Right ventricle myocardium inferior (tissue), 1 donor: ENCODE measurements around the gene NDFIP1. TPM values are rescaled to one million over a fixed set of nuclear protein-coding genes. Genes with fewer than 3 reads are reported as not detected.
A peak's percentile ranks its signal among the peaks of the same experiment; 100 is the strongest.

Experiments used
- ATAC-seq: fragments of 200-7000 bp; cut with Tn5 transposase; one replicate; pipeline ENCODE4 v1.9.1; 2020; ENCODE audit warnings: mild to moderate bottlenecking, moderate library complexity
- DNase-seq: peaks from one replicate; pipeline ENCODE4 v3.0.0; 2021; ENCODE audit errors: missing footprints
- intact Hi-C: fragments of 100-400 bp; cut with DNase I; formaldehyde crosslinking; loops from one replicate; pipeline ENCODE4 v1.11.0; 2022
- long read RNA-seq: library from polyadenylated mRNA; unstranded; transcript quantifications from one replicate; pipeline ENCODE4 v2.0.0, GENCODE V29; 2021
- total RNA-seq: library from RNA; stranded (reverse); fragmentation: NEBNext Ultra II Directional; extraction: Animal tissue kit (Norgen Biotek cat#: 25700); gene quantifications from one replicate; pipeline ENCODE4 v1.2.1, GENCODE V29; 2021
- donor health status: DM: no; HTN: yes; CAD: no; lungs with severe emphysema.

Gene NDFIP1, protein sequence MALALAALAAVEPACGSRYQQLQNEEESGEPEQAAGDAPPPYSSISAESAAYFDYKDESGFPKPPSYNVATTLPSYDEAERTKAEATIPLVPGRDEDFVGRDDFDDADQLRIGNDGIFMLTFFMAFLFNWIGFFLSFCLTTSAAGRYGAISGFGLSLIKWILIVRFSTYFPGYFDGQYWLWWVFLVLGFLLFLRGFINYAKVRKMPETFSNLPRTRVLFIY
- total RNA-seq, result 51.9 TPM
- long read RNA-seq, full-length matches to known transcripts, result 66 of 66 reads
- long read RNA-seq, partial matches to known transcripts, result 0 of 66 reads
- long read RNA-seq, other reads (novel, unspliced or antisense), result 0 of 66 reads

- intact Hi-C loops, result loop anchor here (2.0 to 5.0 kb wide), 2 partner anchors 46 to 96 kb away; partner anchors contain the start of gene GNPDA1
- DNase-seq (peak; percentile 95), ATAC-seq (peak; percentile 98)
Observed at GRCh38 chr5:142108432-142109330, at the start of gene NDFIP1. Gene NDFIP1 (plus strand): TSS chr5:142108779. CDS start chr5:142108975, 196 bp downstream.

DNA sequence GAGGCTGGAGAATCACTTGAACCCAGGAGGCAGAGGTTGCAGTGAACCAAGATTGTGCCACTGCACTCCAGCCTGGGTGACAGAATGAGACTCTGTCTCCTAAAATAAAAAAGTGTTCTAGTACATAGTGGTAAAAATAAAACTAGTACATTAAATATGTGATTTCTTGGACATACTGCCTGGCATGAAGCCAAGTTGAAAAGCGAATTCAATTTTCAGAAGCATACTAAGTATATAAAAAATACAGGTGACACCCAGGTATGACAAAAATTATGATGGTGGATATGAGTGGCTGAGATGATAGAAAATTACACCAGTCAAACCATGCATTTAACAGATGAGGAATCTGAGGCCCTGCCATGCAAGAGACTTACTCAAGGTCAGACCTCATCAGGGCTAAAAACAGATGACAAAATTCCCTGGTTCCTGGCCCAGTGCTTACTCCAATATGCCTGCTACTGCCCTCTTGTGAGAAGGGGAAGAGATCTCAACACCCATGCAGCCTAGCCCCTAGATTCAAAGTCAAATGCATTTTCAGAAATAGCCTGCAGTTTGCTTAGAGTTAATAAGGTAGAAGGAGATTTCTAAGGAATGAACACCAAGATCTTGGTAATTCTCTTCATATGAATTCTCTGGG is 49.2 kb upstream of the NDFIP1 start:
- DNase-seq (no peak), ATAC-seq (peak; percentile 57)
- intact Hi-C loops, result no loop called here

GRCh38 chr5:142063376-142063775 is 45.2 kb upstream of the NDFIP1 start:
- DNase-seq, result no peak
- no peak for ATAC-seq
- intact Hi-C loops, result loop anchor here (2.0 to 5.0 kb wide), 3 partner anchors 36 to 51 kb away; partner anchors contain the start of genes GNPDA1 and NDFIP1

- DNase-seq, result peak; percentile 84
- ATAC-seq, result peak; percentile 86
- intact Hi-C loops, result loop anchor here (2.0 to 5.0 kb wide), 3 partner anchors 37 to 52 kb away; partner anchors contain the start of genes GNPDA1 and NDFIP1
Observed at GRCh38 chr5:142063878-142064331, 44.7 kb upstream of the NDFIP1 start.

DNA sequence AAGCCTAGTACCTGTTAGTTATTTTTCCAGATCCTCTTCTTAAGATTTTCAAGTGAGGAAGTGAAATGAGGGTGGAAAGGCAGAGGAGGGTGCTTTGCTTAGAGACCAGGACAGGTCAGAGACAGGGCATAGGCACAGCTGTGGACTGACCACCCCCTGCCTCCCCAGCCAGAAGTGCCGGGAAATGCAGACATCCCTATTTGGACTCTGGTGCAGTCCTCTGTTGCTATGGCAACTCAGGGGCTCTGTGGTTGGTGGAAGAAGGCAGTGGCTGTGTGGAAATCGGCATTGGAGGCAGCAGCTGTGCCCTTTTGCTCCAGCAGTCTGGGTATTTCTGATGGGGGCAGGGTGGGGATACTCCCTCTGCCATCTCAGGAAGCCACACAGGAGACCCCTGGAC is 43.3 kb upstream of the NDFIP1 start:
- DNase-seq, result no peak
- intact Hi-C loops, result no loop called here
- no peak for ATAC-seq

DNA sequence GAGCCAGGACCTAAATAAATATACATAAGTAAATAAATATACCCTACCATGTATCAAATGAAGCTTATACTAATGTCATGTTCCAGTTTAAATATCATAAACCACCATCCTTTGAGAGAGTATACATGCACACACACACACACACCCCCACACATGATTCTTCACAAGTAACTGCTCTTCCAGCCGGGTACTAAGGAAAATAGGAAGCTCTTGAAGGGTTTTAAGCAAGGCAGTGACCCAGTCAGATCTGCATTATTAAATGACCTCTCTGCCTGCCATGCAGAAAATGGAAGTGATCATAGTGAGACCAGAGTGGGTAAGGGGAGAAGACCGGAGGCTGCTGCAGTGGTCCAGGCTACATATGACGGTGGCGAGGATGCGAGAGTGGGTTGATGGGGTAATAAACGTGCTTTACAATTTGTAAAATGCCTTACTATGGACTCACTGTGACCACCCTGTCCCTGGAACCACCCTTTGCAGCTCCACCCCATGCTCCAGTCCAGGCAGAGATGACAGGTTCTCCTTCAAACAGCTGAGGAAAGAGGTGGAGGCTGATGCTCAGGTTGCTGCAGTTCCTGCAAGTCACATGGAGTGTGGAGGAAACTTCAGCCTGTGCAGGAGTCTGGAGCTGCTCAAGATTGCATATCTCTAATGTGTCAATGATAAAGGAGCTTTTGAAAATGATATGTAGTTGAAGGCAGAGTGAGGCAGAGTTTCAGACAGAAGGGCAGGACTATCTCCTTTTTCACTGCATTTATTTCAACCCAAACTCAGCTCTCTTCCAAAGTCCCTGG is 38.8 kb upstream of the NDFIP1 start:
- intact Hi-C loops, result no loop called here
- no peak for ATAC-seq
- DNase-seq, result no peak

DNA sequence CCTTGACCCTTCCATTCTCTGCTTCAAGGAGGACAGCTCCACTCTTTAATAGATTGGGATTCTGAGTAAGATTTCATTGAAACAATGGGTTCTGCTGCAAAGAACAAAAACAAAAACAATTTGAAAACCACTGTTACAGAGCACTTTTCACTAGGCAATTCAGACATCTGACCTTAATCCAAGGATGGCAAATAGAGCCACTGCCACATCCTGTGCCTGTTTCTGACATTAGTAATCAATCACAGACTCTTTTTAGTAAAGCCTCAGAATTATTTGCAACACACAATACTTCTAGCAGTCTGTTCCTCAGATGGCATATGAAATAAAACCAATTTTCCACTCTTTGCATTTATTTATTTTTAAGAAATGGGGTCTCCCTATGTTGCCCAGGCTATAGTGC is 37.8 kb upstream of the NDFIP1 start:
- ATAC-seq (no peak), DNase-seq (no peak)
- intact Hi-C loops, result no loop called here

DNA sequence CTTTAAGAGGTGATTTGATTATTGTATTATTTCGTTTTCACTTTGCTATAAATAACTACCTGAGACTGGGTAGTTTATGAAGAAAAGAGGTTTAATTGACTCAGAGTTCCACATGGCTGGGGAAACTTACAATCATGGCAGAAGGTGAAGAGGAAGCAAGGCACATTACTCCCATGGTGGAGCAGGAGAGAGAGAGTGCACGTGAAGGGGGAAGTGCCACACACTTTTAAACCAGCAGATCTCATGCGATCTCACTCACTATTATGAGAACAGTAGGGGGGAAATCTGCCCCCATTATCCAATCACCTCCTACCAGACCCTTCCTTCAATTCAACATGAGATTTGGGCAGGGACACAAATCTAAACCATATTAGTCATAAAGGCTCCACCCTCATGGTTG is 36.1 kb upstream of the NDFIP1 start:
- ATAC-seq, result no peak
- intact Hi-C loops, result no loop called here
- DNase-seq, result no peak

GRCh38 chr5:142073362-142073988 is 35.1 kb upstream of the NDFIP1 start:
- DNase-seq (no peak), ATAC-seq (no peak)
- intact Hi-C loops, result no loop called here

DNA sequence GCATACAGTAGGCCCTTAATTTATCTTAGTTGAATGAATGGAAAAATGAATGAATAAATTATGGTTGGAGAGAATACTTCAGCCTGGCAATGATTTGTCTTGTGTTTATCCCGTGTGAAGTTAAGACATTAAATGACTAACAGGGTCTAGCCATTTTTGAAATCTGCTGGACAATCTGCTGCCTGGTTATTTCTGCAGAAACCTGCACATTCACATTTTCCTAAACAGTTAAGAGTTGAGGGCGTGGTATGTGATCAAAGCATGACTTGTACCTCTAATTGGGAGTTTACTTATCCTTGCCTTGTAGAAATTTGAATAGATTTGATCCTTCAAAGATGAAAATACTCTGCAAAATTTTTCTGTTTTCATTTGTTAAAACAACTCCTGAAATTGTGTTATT is 34.6 kb upstream of the NDFIP1 start:
- intact Hi-C loops, result no loop called here
- DNase-seq (no peak), ATAC-seq (no peak)

DNA sequence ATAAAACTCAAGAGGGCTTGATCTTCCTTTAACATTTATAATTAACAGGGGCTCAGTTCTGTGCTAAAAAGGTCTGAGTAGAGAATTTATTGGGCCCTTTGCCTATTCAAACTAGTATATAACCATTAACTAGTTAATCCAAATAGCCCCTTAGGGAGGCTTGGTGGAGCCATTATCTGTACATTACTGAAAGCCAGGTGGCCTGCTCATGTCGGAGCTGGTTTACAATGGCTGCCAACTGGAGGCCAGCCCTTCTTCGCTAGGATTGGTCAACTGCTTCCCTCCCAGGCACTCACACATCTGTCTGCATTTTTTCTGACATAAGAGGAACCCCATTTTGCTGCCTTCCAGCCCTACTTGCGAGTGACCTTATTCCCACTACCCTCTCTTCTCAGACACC is 30.4 kb upstream of the NDFIP1 start:
- no peak for DNase-seq
- intact Hi-C loops, result no loop called here
- ATAC-seq, result no peak

DNA sequence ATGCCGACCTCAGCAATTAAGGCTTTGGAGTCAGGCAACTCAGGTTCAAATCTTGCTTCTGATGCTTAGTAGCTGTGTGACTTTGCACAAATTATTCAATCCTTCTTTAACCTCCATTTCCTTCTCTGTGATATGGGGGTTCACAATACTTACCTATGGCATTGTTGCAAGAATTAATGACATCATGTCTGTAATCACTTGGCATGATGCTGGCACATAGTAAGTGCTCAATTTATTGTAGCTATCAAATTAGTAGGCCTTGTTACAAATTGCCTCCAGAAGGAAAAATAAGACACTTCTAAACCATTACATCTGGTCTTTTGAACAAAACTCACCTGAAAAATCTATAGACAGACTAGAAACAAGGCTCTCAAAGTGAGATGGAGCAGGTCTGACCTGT is 29.9 kb upstream of the NDFIP1 start:
- no peak for ATAC-seq
- DNase-seq, result no peak
- intact Hi-C loops, result no loop called here

DNA sequence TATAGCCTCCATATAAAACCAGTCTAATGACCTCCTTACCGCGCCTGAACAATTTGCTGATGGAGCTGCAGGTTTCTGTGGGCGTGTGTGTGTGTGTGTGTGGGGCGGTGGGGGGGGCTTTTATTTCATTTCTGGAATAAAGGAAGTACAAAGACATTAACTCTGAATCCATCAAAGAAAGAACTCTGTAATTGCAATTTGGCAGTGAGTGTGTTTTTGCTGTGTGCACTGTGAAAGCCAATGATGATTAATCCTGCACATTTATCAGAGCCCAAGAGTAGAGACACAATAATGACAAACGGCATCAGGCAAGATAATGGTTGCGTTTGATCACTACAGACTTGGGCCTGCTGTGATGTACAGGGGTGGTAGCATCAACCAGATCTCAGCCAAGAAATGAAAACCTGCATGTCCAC is 29.3 kb upstream of the NDFIP1 start:
- intact Hi-C loops, result no loop called here
- ATAC-seq, result no peak
- DNase-seq, result no peak

DNA sequence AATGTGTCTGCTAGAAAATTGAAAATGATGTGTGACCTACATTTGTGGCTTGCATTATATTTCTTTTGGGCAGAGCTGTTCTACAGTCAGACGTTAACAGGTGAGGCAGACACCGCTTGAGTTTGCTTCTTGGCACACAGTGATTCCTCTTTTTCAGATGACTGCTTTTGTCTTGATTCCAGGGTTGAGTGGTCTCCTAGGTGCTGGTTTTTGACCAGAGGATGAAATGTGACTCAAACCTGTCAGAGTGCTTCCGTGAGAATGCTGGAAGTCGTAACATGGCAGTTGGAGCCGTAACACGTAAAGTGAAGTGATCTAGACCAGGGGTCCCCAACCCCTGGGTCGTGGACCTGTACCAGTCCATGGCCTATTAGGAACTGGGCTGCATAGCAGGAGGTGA is 28.3 kb upstream of the NDFIP1 start:
- ATAC-seq, result no peak
- DNase-seq, result no peak
- intact Hi-C loops, result no loop called here

GRCh38 chr5:142082182-142082781 is 26.3 kb upstream of the NDFIP1 start:
- DNase-seq, result no peak
- ATAC-seq, result no peak
- intact Hi-C loops, result no loop called here

DNA sequence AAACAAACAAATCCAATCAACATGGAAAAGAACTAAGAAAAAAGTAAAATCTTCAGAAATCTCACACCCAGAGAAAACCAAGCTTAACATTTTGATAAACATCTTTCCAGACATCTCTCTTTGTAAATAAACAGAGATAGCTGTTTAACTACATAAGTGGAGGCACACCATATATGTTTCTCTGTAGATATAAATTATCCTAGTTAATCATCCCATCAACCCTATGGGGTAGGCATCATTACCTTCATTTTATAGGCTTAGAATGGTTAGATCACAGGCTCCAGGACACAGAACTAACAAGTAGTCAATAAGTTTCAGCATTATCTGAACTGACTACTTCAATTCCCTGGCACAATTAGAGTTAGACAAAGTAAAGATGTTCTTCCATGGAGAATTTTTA is 22.4 kb upstream of the NDFIP1 start:
- intact Hi-C loops, result no loop called here
- no peak for ATAC-seq

GRCh38 chr5:142086679-142087078 is 21.9 kb upstream of the NDFIP1 start:
- intact Hi-C loops, result no loop called here
- ATAC-seq, result no peak

More for the DNA sequence above, 22.4 kb upstream of the NDFIP1 start:
- no peak for DNase-seq

More at GRCh38 chr5:142086679-142087078, 21.9 kb upstream of the NDFIP1 start:
- DNase-seq, result no peak
